Measurements from ENCODE around the gene GNAO1. TPM values are rescaled to one million over a fixed set of nuclear protein-coding genes. Genes with fewer than 3 reads are reported as not detected.

GNAO1 gene
- total RNA-seq: under 0.01 TPM in 1 of 2 replicates, not detected in the other

DNA sequence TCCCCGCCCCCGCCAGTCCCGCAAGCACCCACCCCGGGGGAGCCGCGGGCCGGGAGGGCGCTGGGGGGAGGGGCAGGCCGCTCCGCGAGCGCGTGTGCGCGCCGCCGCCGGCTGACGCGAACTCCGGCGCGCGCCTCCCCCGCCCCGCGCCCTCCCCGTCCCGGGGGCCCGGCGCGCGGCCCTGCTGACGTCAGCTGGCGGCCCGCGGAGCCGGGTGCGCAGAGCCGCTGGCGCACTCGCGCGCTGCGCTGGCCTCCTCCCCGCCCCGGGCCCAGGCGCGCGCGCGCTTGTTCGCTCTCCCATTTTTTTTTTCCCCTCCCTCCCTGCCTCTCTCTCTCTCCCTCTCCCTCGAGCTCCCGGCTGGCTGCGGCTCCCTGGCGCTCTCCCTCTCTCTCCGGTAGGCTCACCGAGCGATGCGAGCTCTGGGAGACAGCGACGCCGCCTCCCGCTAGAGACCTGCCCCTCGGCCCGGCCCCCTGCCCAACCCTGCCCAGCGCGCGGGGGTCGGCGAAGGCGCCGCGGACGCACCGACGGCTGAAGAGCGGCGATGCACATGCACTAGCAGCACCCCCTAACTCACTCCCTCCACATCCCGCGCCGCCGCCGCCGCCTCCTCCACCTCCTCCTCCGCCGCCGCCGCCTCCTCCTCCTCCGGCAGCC lies at the start of gene GNAO1:
GNAO1 (plus strand) TSS at position 334 of the 660 bp plus-strand sequence. CDS start 747 bp downstream, outside the sequence.

Other genes with a start within 250 kb of the GNAO1 start
- gene AMFR, start 234.1 kb downstream of the GNAO1 start, total RNA-seq: 177 and 201 TPM in 2 replicates

Data from epithelial cell of umbilical artery (primary cell).